PC-9 (cell line): ENCODE measurements around the gene IGSF21. TPM values are rescaled to one million over a fixed set of nuclear protein-coding genes. Genes with fewer than 3 reads are reported as not detected.

Source experiments
- BruUV-seq: library from RNA; stranded (reverse); fragments of 400-500 nt; replicated peaks from 2 replicates; lab custom pipeline; 2021; lab: Mats Ljungman, UMichigan
- CTCF ChIA-PET: fragments of 300-600 bp; sonication (Branson Sonifier 250); formaldehyde crosslinking; loops from one replicate; lab custom pipeline; 2022; ENCODE audit warnings: antibody characterized with exemption; lab: Charles Lee
- POLR2A ChIA-PET: fragments of 300-600 bp; sonication (Branson Sonifier 250); formaldehyde crosslinking; loops from one replicate; lab custom pipeline; 2022; ENCODE audit warnings: antibody characterized with exemption; ENCODE audit not compliant: unreplicated experiment; lab: Charles Lee
- DNase-seq, 2 experiments: peaks; one replicate each; pipeline versions ENCODE4 v3.0.0 to v3.0.0-alpha.2; 2015 to 2022; ENCODE audit warnings: mixed read lengths in 1 of 2
- H2AFZ ChIP-seq: fragments of 200-600 bp; sonication (generic); 2 replicates; pipeline ENCODE4 v1.8.1; 2017; ENCODE audit warnings: antibody characterized with exemption
- H3F3A ChIP-seq: fragments of 200-600 bp; sonication (generic); 2 replicates; pipeline ENCODE4 v1.8.1; 2017; ENCODE audit warnings: antibody characterized with exemption, mild to moderate bottlenecking, low read depth; ENCODE audit not compliant: insufficient read depth
- H3K27ac ChIP-seq: fragments of 200-600 bp; sonication (generic); 2 replicates; pipeline ENCODE4 v1.6.1; 2016; ENCODE audit warnings: mixed run types
- H3K27me3 ChIP-seq: fragments of 200-600 bp; sonication (generic); 2 replicates; pipeline ENCODE4 v1.6.1; 2016; ENCODE audit warnings: low read depth, mixed run types; ENCODE audit not compliant: insufficient read depth
- H3K36me3 ChIP-seq: fragments of 200-600 bp; sonication (generic); 2 replicates; pipeline ENCODE4 v1.6.1; 2016; ENCODE audit warnings: low read depth, mixed run types
- H3K4me1 ChIP-seq: fragments of 200-600 bp; sonication (generic); replicated peaks from 2 replicates; pipeline ENCODE4 v1.6.1; 2016; ENCODE audit warnings: mixed run types; ENCODE audit not compliant: insufficient read depth
- H3K4me2 ChIP-seq: fragments of 200-600 bp; sonication (generic); 2 replicates; pipeline ENCODE4 v1.6.1; 2017; ENCODE audit warnings: mixed run types
- H3K4me3 ChIP-seq: fragments of 200-600 bp; sonication (generic); 2 replicates; pipeline ENCODE4 v1.6.1; 2016; ENCODE audit warnings: mixed run types
- H3K79me2 ChIP-seq: fragments of 200-600 bp; sonication (generic); 2 replicates; pipeline ENCODE4 v1.6.1; 2017; ENCODE audit warnings: low read depth, mixed run types
- H3K9me2 ChIP-seq: fragments of 200-600 bp; sonication (generic); 2 replicates; pipeline ENCODE4 v1.8.1; 2017; ENCODE audit warnings: mild to moderate bottlenecking; ENCODE audit not compliant: insufficient read depth
- H3K9me3 ChIP-seq: fragments of 200-600 bp; sonication (generic); 2 replicates; pipeline ENCODE4 v1.8.1; 2016; ENCODE audit warnings: low read depth; ENCODE audit not compliant: insufficient read depth
- H4K20me1 ChIP-seq: fragments of 200-600 bp; sonication (generic); 2 replicates; pipeline ENCODE4 v1.8.1; 2017; ENCODE audit not compliant: insufficient read depth
- EZH2 ChIP-seq: fragments of 200-600 bp; sonication (generic); IDR thresholded peaks from 2 replicates; pipeline ENCODE4 v1.8.0; 2017; ENCODE audit warnings: antibody characterized with exemption, low read depth
- intact Hi-C: fragments of 100-400 bp; cut with micrococcal nuclease; formaldehyde crosslinking; loops from one replicate; pipeline ENCODE4 v1.10.0; 2022; ENCODE audit not compliant: unreplicated experiment
- total RNA-seq: library from RNA; stranded (reverse); gene quantifications from 2 replicates; pipeline ENCODE4 v1.2.3, GENCODE V29; 2021
- TF ChIP-seq, protein P1 (sequence below): fragments of 200-600 bp; sonication (generic); conservative IDR thresholded peaks from 2 replicates; pipeline ENCODE4 v1.6.1; 2017; ENCODE audit warnings: mixed run types, antibody characterized with exemption, mild to moderate bottlenecking, moderate library complexity

Gene IGSF21
- total RNA-seq, 1 experiment from 2014 or later, result not detected

DNA sequence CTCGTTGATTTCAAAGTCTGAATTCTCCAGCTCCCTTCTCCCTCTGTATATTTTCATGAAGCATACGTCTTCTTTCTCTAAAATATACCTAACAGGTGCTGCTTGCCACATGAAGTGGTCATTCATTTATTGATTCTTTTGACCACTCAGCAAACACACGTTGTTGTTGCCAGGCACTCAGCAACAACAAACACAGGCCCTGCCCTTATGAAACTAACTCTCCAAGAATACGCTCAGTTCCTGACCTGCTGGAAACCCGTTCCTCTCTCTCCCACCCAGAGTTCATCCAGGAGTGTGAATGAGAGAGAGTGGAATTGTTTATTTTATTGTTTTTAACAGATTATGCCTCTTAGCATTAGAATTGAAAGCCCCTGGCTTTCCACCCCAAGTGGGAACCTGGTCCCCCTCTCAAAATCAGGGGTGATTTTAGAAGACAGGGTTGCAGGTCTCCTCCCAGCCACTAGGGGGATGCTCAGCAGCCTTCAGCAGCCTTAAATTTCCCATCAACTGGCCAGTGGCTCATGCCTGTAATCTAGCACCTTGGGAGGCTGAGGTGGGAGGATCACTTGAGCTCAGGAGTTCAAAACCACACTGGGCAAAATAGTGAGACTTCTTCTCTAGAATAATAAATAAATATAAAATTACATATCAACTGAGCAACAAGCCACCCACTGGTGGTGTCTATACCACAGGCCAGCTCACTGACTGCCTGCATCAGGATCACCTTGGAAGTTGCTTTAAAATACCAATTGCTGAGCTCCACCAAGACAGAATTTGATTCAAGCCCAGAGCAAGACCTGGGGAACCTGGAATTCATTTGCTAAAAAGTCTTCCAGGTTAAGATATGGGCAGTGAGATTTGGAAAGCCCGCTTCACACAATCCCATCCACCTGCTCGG, 192.1 kb downstream of the IGSF21 start:
- no peaks in the 10 kb centered on the region for H3K9me3 ChIP-seq
- no peaks in the 10 kb centered on the region for H3K79me2 ChIP-seq
- H3F3A ChIP-seq, result no peaks in the 10 kb centered on the region
- TF ChIP-seq, protein P1, sequence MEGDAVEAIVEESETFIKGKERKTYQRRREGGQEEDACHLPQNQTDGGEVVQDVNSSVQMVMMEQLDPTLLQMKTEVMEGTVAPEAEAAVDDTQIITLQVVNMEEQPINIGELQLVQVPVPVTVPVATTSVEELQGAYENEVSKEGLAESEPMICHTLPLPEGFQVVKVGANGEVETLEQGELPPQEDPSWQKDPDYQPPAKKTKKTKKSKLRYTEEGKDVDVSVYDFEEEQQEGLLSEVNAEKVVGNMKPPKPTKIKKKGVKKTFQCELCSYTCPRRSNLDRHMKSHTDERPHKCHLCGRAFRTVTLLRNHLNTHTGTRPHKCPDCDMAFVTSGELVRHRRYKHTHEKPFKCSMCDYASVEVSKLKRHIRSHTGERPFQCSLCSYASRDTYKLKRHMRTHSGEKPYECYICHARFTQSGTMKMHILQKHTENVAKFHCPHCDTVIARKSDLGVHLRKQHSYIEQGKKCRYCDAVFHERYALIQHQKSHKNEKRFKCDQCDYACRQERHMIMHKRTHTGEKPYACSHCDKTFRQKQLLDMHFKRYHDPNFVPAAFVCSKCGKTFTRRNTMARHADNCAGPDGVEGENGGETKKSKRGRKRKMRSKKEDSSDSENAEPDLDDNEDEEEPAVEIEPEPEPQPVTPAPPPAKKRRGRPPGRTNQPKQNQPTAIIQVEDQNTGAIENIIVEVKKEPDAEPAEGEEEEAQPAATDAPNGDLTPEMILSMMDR, result peak; percentile 76
- TF ChIP-seq EZH2, result no peak
- no peak overlapping the region for H3K4me2 ChIP-seq
- POLR2A ChIA-PET, result interaction anchor here (0.7 kb wide), 1 partner anchor 16 kb away, joined by 3 read pairs; no protein-coding TSS in a partner anchor
- peaks cover 34% of the 10 kb centered on the region for H3K27me3 ChIP-seq
- H3K9me2 ChIP-seq, result no peaks in the 10 kb centered on the region
- H3K36me3 ChIP-seq, result no peaks in the 10 kb centered on the region
- H2AFZ ChIP-seq, result no peak overlapping the region
- no peak overlapping the region for H3K27ac ChIP-seq
- no peak for DNase-seq
- H4K20me1 ChIP-seq, result no peaks in the 10 kb centered on the region
- no peaks in the 10 kb centered on the region for H3K4me1 ChIP-seq
- H3K4me3 ChIP-seq, result no peak overlapping the region
- intact Hi-C loops, result no loop called here
- CTCF ChIA-PET, result no interaction called here
- no TSS peak for BruUV-seq

DNA sequence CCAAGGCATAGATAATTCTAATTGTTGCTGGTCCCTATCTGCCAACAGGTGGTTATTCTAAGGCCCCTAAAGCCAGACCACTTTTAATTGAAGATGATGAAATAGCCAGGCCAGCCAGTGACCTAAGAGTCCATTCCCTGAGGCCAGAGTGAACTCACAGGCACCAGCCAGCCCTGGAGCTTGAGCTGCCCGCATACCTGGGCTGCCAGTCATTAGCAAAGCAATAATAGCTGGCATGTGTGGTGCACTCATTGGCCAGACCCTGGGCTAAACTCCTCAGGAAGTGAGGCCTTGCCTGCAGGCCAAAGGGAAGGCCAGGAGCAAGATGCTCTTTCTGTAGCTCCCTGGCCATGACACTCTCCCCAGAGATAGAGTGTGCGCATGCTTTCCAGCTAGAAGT, 192.8 kb downstream of the IGSF21 start:
- intact Hi-C loops, result no loop called here
- TF ChIP-seq, protein P1, result no peak
- Histone ChIP-seq H3K4me1 (no peaks in the 10 kb centered on the region), H3K4me3 (no peak overlapping the region), H3K4me2 (no peak overlapping the region), H4K20me1 (no peaks in the 10 kb centered on the region), H3K9me3 (no peaks in the 10 kb centered on the region), H3K79me2 (no peaks in the 10 kb centered on the region), H3F3A (no peaks in the 10 kb centered on the region), H3K27me3 (peaks cover 27% of the 10 kb centered on the region), H3K36me3 (no peaks in the 10 kb centered on the region), H3K9me2 (no peaks in the 10 kb centered on the region), H2AFZ (no peak overlapping the region), H3K27ac (no peak overlapping the region)
- ChIA-PET CTCF (no interaction called here), POLR2A (no interaction called here)
- no TSS peak for BruUV-seq
- peak in 1 of 2 experiments; percentile 72 for DNase-seq

DNA sequence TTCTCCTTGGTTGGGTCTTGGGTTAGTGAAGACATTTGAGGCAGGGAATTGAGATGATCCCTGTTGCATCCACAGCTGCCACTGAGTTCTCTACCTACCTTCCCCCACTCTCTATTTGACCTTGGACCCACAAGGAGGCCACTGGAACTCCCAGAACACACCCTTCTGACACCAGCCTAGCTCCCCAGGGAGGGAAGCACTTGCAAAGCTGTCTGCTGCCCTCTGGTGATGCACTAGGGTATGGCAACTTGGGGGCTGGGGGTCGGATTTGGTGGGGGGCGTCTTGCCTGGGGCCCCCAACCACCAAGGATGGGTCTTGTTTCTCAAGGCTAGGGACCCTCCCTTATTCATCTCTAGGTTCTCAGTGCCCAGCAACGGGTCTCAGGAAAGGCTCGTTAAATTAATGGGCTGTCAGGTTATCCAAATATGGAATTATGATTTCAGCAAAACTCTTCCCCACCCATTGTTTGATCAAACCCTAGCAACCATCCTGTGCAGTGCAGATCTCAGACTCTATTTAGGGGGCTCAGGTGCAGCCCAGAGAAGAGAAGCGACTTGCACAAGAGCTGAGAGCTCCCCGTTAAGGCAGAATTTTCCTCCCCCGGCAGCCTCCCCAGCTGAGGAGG, 195.3 kb downstream of the IGSF21 start:
- no TSS peak for BruUV-seq
- no peak overlapping the region for H3K27ac ChIP-seq
- CTCF ChIA-PET, result no interaction called here
- H3K36me3 ChIP-seq, result no peaks in the 10 kb centered on the region
- no peak overlapping the region for H2AFZ ChIP-seq
- H3K4me1 ChIP-seq, result no peaks in the 10 kb centered on the region
- no peak overlapping the region for H3K4me2 ChIP-seq
- no peak overlapping the region for H3K4me3 ChIP-seq
- TF ChIP-seq, protein P1, result peak; percentile 50; the same call in 1 of the 2 replicates
- no peak for TF ChIP-seq EZH2
- intact Hi-C loops, result no loop called here
- DNase-seq, result no peak
- POLR2A ChIA-PET, result no interaction called here
- no peaks in the 10 kb centered on the region for H3K9me2 ChIP-seq
- no peaks in the 10 kb centered on the region for H3F3A ChIP-seq
- H3K9me3 ChIP-seq, result no peaks in the 10 kb centered on the region
- peaks cover 17% of the 10 kb centered on the region for H3K27me3 ChIP-seq
- no peaks in the 10 kb centered on the region for H3K79me2 ChIP-seq
- no peaks in the 10 kb centered on the region for H4K20me1 ChIP-seq
